Choroid plexus epithelial cell (primary cell): ENCODE results near the gene RASA2.
A peak's percentile ranks its signal among the peaks of the same experiment; 100 is the strongest.

Experiments used
- DNase-seq: peaks from one replicate; pipeline ENCODE4 v3.0.0-alpha.2; 2010; ENCODE audit warnings: low read depth
- H3K4me3 ChIP-seq: 2 replicates; pipeline ENCODE4 v1.5.1; 2011; ENCODE audit warnings: low read depth, mild to moderate bottlenecking, control low read depth, low read length, moderate library complexity
- TF ChIP-seq, protein P1 (sequence below): conservative IDR thresholded peaks from 2 replicates; pipeline ENCODE4 v1.5.1; 2011; ENCODE audit warnings: low read depth, mild to moderate bottlenecking, control low read depth, inconsistent platforms, low read length, moderate library complexity

RASA2 gene

DNA sequence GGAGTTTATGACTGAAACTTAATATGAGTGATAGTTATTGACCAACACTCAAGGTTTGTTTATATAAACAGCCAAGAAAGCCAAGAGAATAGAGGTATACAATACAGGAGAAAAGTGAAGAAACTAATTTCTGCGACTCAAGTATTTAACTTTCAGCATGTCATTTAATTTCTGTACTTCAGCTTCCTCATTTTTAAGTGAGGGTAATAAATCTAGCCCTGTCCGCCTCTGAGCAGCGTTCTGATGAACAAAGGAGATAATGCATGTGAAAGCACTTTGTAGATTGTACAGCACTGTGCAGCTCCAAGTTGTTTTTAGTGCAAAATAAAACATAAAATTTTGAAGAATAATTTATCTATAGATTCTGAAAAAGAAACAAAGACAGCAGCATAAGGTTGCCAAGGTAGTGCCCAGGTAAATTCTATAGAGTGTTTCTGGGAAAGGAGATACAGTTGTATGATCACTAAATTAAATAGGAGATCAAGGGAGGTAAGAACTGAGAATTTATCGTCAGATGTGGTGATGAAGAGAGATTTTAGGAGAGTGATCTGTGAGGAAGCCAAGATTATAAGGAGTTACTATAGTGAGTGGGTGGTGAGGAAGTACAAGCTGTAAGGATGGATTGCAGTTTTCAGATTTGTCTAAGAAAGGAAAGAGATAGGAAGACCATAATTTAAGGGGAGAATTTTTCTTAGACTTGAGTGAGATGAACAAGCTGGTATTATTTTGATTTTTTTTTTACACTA is 71.3 kb downstream of the RASA2 start:
- TF ChIP-seq, protein P1, sequence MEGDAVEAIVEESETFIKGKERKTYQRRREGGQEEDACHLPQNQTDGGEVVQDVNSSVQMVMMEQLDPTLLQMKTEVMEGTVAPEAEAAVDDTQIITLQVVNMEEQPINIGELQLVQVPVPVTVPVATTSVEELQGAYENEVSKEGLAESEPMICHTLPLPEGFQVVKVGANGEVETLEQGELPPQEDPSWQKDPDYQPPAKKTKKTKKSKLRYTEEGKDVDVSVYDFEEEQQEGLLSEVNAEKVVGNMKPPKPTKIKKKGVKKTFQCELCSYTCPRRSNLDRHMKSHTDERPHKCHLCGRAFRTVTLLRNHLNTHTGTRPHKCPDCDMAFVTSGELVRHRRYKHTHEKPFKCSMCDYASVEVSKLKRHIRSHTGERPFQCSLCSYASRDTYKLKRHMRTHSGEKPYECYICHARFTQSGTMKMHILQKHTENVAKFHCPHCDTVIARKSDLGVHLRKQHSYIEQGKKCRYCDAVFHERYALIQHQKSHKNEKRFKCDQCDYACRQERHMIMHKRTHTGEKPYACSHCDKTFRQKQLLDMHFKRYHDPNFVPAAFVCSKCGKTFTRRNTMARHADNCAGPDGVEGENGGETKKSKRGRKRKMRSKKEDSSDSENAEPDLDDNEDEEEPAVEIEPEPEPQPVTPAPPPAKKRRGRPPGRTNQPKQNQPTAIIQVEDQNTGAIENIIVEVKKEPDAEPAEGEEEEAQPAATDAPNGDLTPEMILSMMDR, result no peak
- no peak overlapping the region for H3K4me3 ChIP-seq
- no peak for DNase-seq

DNA sequence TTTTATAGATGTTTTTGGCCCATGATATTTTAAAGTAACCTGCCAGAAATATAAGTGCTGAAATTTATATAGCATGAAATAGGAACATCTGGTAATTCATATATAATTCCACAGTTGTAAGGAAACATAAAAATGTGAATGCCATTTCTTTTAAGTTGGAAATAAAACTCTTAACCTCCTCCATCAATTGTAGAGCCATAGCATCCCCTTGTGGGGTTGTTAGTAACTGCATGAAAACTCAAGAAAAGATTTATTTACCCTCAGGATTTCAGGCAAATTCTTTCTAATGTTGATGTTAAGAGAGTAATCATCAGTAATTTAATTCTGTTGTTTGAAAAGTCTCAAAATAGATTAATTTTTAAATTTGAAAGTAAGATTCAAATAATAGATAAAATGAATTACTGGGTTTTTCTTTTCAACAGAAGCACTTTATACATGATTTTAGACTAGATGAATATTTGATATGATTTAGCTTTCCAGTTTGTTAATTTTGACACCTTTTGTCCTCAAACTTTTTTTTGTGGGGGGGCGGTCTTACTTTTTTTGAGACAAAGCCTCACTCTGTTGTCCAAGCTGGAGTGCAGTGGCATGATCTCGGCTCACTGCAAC is 74.7 kb downstream of the RASA2 start:
- DNase-seq, result peak; percentile 87

DNA sequence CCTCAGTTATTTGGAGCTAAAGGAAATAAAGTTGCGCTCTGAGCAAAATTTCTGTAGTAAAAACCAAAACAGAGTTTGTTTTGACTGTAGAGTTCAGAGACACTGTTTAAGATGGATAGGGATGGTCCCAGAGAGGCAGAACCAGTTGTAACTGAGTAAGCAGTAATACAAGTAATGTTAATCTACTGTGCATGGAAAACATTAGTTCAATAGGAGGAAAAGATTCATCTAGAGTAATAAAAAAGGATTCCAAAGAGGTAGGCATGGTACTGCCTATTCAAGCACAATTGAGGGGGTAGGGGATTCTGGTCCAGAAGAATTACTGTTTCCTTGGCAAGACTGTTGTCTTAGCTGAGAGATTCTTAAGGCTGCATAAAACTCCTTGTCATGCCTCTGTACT is 77.4 kb downstream of the RASA2 start:
- no peak for DNase-seq
- TF ChIP-seq, protein P1, result no peak
- H3K4me3 ChIP-seq, result no peak overlapping the region

More for the DNA sequence above, 74.7 kb downstream of the RASA2 start:
- H3K4me3 ChIP-seq, result no peak overlapping the region
- TF ChIP-seq, protein P1, result peak; percentile 86

DNA sequence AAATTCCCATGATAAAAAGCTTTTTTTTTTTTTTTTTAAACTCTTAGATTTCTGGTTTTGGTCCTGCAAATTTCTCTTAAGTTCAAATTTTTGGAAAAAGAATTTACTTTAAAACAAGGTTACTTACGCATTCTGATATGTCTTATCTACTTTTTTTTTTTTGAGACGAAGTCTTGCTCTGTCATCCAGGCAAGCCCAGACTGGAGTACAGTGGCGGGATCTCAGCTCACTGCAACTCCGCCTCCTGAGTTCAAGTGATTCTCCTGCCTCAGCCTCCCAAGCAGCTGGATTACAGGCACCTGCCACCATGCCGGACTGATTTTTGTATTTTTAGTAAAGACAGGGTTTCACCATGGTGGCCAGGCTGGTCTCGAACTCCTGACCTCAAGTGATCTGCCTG is 83.2 kb downstream of the RASA2 start:
- no peak for DNase-seq
- TF ChIP-seq, protein P1, result no peak
- no peak overlapping the region for H3K4me3 ChIP-seq

DNA sequence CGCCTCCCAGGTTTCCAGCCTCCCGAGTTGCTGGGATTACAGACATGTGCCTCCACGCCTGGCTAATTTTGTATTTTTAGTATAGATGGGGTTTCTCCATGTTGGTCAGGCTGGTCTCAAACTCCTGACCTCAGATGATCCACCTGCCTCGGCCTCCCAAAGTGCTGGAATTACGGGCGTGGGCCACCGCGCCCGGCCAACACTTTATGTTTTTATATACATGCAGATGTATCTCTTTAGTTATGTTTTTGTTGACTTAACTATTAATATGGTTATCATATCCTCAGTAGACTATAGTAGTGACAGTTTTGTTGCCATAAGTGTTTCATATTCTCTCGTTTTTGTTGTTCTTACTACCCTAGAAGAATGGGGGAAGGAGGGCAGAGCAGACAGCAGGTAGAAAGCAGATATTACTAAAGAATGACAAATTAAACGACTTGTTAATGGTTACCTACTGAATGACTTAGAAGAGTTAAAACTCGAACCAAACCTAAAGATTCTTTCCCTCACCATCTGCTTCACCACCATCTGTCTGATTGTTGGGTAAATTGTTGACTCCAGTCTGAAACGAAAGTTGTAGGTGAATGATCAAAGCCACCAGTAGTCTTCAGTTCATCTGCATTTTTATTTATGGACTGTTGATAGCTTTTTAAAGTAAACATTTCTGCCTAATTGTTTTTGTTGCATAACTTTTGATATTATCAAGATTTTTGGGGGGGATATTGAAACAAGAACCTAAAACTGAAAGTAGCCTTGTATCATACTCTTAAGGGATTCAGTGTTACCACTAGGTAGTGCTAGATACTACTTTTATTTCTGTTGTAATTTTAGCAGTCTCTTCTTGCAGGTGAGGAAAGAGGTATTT is 89.3 kb downstream of the RASA2 start:
- DNase-seq, result peak; percentile 63
- no peak overlapping the region for H3K4me3 ChIP-seq

DNA sequence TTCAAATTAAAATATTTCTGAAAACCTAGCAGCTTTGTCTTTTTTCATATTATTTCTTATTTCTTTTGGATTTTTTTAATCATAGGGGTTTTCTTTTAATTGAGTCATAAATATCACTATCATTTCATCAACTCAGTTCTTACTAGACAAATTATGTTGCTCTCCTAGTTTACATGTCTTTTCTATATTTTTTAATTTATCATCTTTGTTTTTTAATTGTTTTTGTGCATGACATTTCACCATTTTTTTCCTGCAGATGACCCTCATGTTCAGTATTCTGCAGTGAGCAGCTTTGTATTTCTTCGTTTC is 89.9 kb downstream of the RASA2 start:
- H3K4me3 ChIP-seq, result no peak overlapping the region
- DNase-seq, result no peak
- TF ChIP-seq, protein P1, result no peak

More for the DNA sequence above, 89.3 kb downstream of the RASA2 start:
- TF ChIP-seq, protein P1, result peak; percentile 65
